ENCODE data around the gene CORO1C. TPM values are rescaled to one million over a fixed set of nuclear protein-coding genes. Genes with fewer than 3 reads are reported as not detected.

Gene CORO1C
- total RNA-seq, 4 donors from 2014 or later: 68.1 to 153 (median 128) TPM

DNA sequence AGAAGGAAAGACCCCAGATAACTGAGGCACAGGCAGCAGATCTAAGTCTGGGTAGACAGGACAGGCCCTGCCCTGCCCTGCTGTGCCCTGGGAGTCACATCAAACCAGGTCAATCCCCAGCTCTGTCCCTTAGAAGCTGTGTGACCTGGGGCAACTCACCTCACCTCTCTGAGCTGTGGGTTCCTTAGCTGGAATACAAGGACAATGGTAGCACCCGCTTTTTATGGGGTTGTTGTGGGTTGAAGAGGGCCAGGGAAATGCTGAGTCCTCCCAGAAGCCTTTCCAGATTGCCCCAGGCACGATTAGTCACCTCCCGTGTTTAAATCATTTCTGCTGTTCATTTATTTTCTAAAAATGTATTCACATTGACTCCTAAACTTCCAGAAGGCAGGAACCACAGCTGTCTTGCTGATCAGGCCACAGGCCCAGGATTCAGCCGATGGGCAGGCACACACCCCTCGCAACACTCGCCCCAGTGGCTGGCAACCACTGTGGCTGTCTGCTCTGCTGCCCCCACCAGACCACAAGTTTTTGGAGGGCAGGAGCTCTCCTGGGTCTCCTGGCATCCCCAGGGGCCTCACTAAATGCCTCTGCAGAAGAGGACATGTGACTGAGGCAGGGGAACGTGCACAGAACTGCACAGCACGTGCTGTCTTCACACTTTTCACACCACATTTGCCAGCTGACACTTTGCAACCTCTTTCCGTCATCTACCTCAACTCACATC, 100.7 kb downstream of the CORO1C start:
- in situ Hi-C loops (cut with MboI; ENCODE audit: low pct_ligation_motif_present in 1 of 4, low pct_unique_long_range_greater_than_20kb in 1 of 4, low sequenced_read_pairs in 3 of 4): no loop called here
- TF ChIP-seq EP300 (IDR thresholded peaks at IDR 0.05; ENCODE audit: low read depth) (no peak), POLR2AphosphoS5 (IDR thresholded peaks at IDR 0.05) (no peak), POLR2A (IDR thresholded peaks at IDR 0.05) (no peak)
- TF ChIP-seq, protein P1, sequence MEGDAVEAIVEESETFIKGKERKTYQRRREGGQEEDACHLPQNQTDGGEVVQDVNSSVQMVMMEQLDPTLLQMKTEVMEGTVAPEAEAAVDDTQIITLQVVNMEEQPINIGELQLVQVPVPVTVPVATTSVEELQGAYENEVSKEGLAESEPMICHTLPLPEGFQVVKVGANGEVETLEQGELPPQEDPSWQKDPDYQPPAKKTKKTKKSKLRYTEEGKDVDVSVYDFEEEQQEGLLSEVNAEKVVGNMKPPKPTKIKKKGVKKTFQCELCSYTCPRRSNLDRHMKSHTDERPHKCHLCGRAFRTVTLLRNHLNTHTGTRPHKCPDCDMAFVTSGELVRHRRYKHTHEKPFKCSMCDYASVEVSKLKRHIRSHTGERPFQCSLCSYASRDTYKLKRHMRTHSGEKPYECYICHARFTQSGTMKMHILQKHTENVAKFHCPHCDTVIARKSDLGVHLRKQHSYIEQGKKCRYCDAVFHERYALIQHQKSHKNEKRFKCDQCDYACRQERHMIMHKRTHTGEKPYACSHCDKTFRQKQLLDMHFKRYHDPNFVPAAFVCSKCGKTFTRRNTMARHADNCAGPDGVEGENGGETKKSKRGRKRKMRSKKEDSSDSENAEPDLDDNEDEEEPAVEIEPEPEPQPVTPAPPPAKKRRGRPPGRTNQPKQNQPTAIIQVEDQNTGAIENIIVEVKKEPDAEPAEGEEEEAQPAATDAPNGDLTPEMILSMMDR (IDR thresholded peaks at IDR 0.05): no peak
- Histone ChIP-seq H3K27ac (peak overlapping the region; percentile 57 to 67 (median 62)), H3K9me3 (no peaks in the 10 kb centered on the region), H3K27me3 (no peaks in the 10 kb centered on the region), H3K4me1 (peaks cover 8 to 48% (median 21%) of the 10 kb centered on the region in 4 donors), H3K36me3 (no peaks in the 10 kb centered on the region), H3K4me3 (no peak overlapping the region)
- DNase-seq: no peak
- 64% methylated on average over 9 of the region's 9 CpGs; no CpG with 5 or more reads in 1 of the 2 donors for WGBS, 2 donors (ENCODE audit: low coverage in 1 of 2)
- intact Hi-C loops (cut with DNase I; ENCODE audit: low total_unique reads): loop anchor here (5.0 kb wide), 1 partner anchor 1232 kb away; no protein-coding TSS in a partner anchor

GRCh38 chr12:108629824-108630476, 101.4 kb downstream of the CORO1C start:
- intact Hi-C loops (cut with DNase I; ENCODE audit: low total_unique reads): loop anchor here (5.0 kb wide), 1 partner anchor 1232 kb away; no protein-coding TSS in a partner anchor
- 62% methylated on average over 17 of the region's 17 CpGs; no CpG with 5 or more reads in 1 of the 2 donors for WGBS, 2 donors (ENCODE audit: low coverage in 1 of 2)

DNA sequence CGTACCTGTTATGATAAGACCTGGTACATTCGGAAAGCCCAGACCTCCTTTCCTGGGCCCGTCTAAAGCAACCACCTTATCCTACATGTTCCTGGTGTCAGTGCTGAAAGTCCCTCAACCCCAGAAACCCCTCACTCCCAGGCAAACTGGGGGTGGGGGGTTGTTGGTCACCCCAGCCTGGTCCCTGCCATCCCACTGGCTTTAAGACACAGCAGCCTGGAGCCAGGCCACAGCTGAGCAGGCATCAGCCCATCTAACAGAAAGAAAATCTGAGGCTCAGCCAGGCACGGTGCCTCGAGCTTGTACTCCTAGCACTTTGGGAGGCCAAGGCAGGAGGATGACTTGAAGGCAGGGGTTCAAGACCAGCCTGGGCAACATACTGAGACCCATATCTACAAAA, 102.2 kb downstream of the CORO1C start:
- WGBS, 2 donors (ENCODE audit: low coverage in 1 of 2): 85% methylated on average over 5 of the region's 5 CpGs; no CpG with 5 or more reads in 1 of the 2 donors
- in situ Hi-C loops (cut with MboI; ENCODE audit: low pct_ligation_motif_present in 1 of 4, low pct_unique_long_range_greater_than_20kb in 1 of 4, low sequenced_read_pairs in 3 of 4): no loop called here

More at GRCh38 chr12:108629824-108630476, 101.4 kb downstream of the CORO1C start:
- in situ Hi-C loops (cut with MboI; ENCODE audit: low pct_ligation_motif_present in 1 of 4, low pct_unique_long_range_greater_than_20kb in 1 of 4, low sequenced_read_pairs in 3 of 4): no loop called here
- no peaks in the 10 kb centered on the region for H3K9me3 ChIP-seq
- peak overlapping the region; percentile 57 to 67 (median 62) for H3K27ac ChIP-seq
- no peak for DNase-seq
- no peaks in the 10 kb centered on the region for H3K27me3 ChIP-seq
- peak in 1 of 3 donors; percentile 10 for TF ChIP-seq POLR2AphosphoS5 (IDR thresholded peaks at IDR 0.05)
- no peak for TF ChIP-seq EP300 (IDR thresholded peaks at IDR 0.05; ENCODE audit: low read depth)
- TF ChIP-seq POLR2A (IDR thresholded peaks at IDR 0.05): no peak
- TF ChIP-seq, protein P1 (IDR thresholded peaks at IDR 0.05): no peak
- no peak overlapping the region for H3K4me3 ChIP-seq
- H3K4me1 ChIP-seq: peaks cover 5 to 42% (median 19%) of the 10 kb centered on the region in 4 donors
- H3K36me3 ChIP-seq: no peaks in the 10 kb centered on the region

More for the DNA sequence above, 102.2 kb downstream of the CORO1C start:
- peak; percentile 8 for DNase-seq
- no peaks in the 10 kb centered on the region for H3K27me3 ChIP-seq
- H3K4me3 ChIP-seq: no peak overlapping the region
- TF ChIP-seq EP300 (IDR thresholded peaks at IDR 0.05; ENCODE audit: low read depth) (no peak), POLR2AphosphoS5 (IDR thresholded peaks at IDR 0.05) (no peak), POLR2A (IDR thresholded peaks at IDR 0.05) (no peak)
- TF ChIP-seq, protein P1 (IDR thresholded peaks at IDR 0.05): no peak
- intact Hi-C loops (cut with DNase I; ENCODE audit: low total_unique reads): no loop called here
- no peaks in the 10 kb centered on the region for H3K9me3 ChIP-seq
- H3K27ac ChIP-seq: peak overlapping the region; percentile 57 to 67 (median 62)
- H3K36me3 ChIP-seq: no peaks in the 10 kb centered on the region
- peaks cover 1 to 36% (median 17%) of the 10 kb centered on the region in 4 donors for H3K4me1 ChIP-seq

Measured in transverse colon (tissue), 4 donors.